Right lobe of liver (tissue), 4 donors: Measurements from ENCODE around the gene AGAP3.

Experiments
- CTCF ChIP-seq, 4 donors: fragments of 200-600 bp in 3 of 4; fragments of 450-650 bp in 1 of 4; IDR thresholded peaks; one replicate each; pipeline versions ENCODE4 v1.5.1 to v1.8.0; 2016 to 2022; ENCODE audit warnings: antibody characterized with exemption in 4 of 4, mild to moderate bottlenecking in 2 of 4
- POLR2A ChIP-seq: fragments of 450-650 bp; IDR thresholded peaks from one replicate; pipeline ENCODE4 v1.6.1; 2017; ENCODE audit warnings: antibody characterized with exemption, mild to moderate bottlenecking
- donor health status: DM: no; HTN: no; CAD: no.
- donor health status: DM: no; HTN: no; CAD: no.
- donor health status: DM: no; HTN: yes; CAD: no.

- TF ChIP-seq CTCF (IDR thresholded peaks at IDR 0.05) = no peak
- no peak for TF ChIP-seq POLR2A
Measured at GRCh38 chr7:151173386-151174245, 87.3 kb downstream of the AGAP3 start.
